Muscle layer of duodenum (tissue), 2 donors: ENCODE results near the gene MAFF.
A peak's percentile ranks its signal among the peaks of the same experiment; 100 is the strongest.
"Not testable (repeated sequence)": the region's sequence is repeated elsewhere in the genome, so short reads cannot be mapped to it uniquely, and the experiment has no call there.

ENCODE experiments used
- H3K27ac ChIP-seq: one replicate; pipeline ENCODE4 v1.7.0; 2013; ENCODE audit warnings: mild to moderate bottlenecking, low read length
- H3K27me3 ChIP-seq: one replicate; pipeline ENCODE4 v1.7.0; 2013; ENCODE audit warnings: low read depth, mild to moderate bottlenecking, control low read depth, low read length
- H3K36me3 ChIP-seq, 2 donors: one replicate each; pipeline ENCODE4 v1.7.0; 2013; ENCODE audit warnings: low read length in 2 of 2, control low read depth in 1 of 2, mild to moderate bottlenecking in 1 of 2; ENCODE audit not compliant: insufficient read depth in 2 of 2, control insufficient read depth in 1 of 2
- H3K4me1 ChIP-seq, 2 donors: one replicate each; pipeline ENCODE4 v1.7.0; 2013; ENCODE audit warnings: low read length in 2 of 2, mild to moderate bottlenecking in 2 of 2, control low read depth in 1 of 2, moderate library complexity in 1 of 2; ENCODE audit not compliant: insufficient read depth in 2 of 2, control insufficient read depth in 1 of 2
- H3K4me3 ChIP-seq, 2 donors: one replicate each; pipeline ENCODE4 v1.7.0; 2013; ENCODE audit warnings: low read length in 2 of 2, low read depth in 1 of 2, mild to moderate bottlenecking in 1 of 2
- H3K9me3 ChIP-seq, 2 donors: one replicate each; pipeline ENCODE4 v1.7.0; 2013; ENCODE audit warnings: low read length in 2 of 2, control low read depth in 1 of 2, mild to moderate bottlenecking in 1 of 2; ENCODE audit not compliant: control insufficient read depth in 1 of 2
- donor health status: healthy.

Gene MAFF

DNA sequence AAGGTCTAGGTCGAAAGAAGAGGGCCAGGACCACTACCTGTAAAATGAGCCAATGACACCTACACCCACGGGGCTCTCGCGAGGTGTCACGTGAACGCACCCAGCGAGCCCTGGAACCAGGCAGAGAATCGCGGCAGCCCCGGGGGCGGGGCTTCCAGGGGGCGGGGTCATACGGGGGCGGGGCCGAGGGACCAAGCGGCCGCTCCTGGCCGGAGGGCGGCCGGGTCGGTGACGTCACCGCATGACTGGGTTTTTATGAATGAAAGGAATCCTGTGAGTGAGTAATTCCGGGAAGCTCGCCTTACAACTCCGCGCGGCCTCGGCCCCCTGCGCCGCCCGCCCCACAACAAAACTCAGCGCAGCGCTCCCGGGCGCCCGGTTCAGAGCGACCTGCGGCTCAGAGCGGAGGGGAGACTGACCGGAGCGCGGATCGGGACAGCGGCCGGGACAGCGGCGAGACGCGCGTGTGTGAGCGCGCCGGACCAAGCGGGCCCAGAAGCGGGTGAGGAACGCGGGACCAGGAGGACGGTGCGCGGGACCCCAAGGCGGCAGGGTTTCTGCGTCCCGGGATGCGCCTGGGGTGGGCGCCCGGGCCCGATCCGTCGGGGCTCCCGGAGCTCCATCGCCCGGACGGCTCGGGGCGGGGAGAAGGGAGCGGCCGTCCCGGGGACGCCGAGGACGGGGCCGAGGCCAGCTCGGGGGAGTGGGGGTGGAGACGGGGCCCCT is at the start of gene MAFF:
TSS of gene MAFF (plus strand) at position 284 of the 726 bp plus-strand sequence. CDS start 11,860 bp downstream, outside the sequence.
- peaks cover 0 to 3% of the 10 kb centered on the region in 2 donors for H3K36me3 ChIP-seq
- peaks cover 13 to 20% of the 10 kb centered on the region in 2 donors for H3K4me1 ChIP-seq
- no peaks in the 10 kb centered on the region for H3K9me3 ChIP-seq
- peak within 1 kb of the TSS; percentile 75 to 84 for H3K4me3 ChIP-seq
- no peaks in the 10 kb centered on the region for H3K27me3 ChIP-seq
- peak within 1 kb of the TSS; percentile 78 for H3K27ac ChIP-seq

GRCh38 chr22:38153821-38154562 is 47.8 kb upstream of the MAFF start:
- no peaks in the 10 kb centered on the region for H3K9me3 ChIP-seq
- H3K4me3 ChIP-seq = no peak overlapping the region
- no peaks in the 10 kb centered on the region for H3K4me1 ChIP-seq
- H3K36me3 ChIP-seq = no peaks in the 10 kb centered on the region
- no peak overlapping the region for H3K27ac ChIP-seq
- H3K27me3 ChIP-seq = no peaks in the 10 kb centered on the region

DNA sequence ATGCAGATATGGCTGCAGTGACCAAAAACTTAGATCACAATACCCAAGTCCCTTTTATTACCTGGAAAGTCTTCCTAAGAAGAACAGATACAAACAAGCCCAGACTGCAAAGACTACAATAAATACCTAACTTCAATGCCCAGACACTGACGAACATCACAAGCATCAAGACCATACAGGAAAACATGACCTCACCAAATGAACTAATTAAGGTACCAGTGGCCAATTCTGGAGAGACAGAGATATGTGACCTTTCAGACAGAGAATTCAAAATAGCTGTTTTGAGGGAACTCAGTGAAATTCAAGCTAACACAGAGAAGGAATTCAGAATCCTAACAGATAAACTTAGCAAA is 47.3 kb upstream of the MAFF start:
- H3K4me3 ChIP-seq, H3K9me3 ChIP-seq, H3K36me3 ChIP-seq, H3K27ac ChIP-seq, H3K4me1 ChIP-seq, H3K27me3 ChIP-seq: not testable (repeated sequence)

GRCh38 chr22:38155703-38156102 is 46.1 kb upstream of the MAFF start:
- Histone ChIP-seq H3K4me3 (no peak overlapping the region), H3K4me1 (no peaks in the 10 kb centered on the region), H3K9me3 (no peaks in the 10 kb centered on the region), H3K36me3 (no peaks in the 10 kb centered on the region), H3K27me3 (no peaks in the 10 kb centered on the region), H3K27ac (no peak overlapping the region)

- no peaks in the 10 kb centered on the region for H3K27me3 ChIP-seq
- H3K27ac ChIP-seq = no peak overlapping the region
- H3K4me3 ChIP-seq = no peak overlapping the region
- H3K36me3 ChIP-seq = peaks cover 3 to 4% of the 10 kb centered on the region in 2 donors
- H3K9me3 ChIP-seq = no peaks in the 10 kb centered on the region
- peaks cover 0 to 10% of the 10 kb centered on the region in 2 donors for H3K4me1 ChIP-seq
These were observed 38.6 kb upstream of the MAFF start for GRCh38 chr22:38162881-38163843.

GRCh38 chr22:38163844-38164550 is 37.8 kb upstream of the MAFF start:
- H3K9me3 ChIP-seq = no peaks in the 10 kb centered on the region
- H3K4me3 ChIP-seq = no peak overlapping the region
- H3K4me1 ChIP-seq = peaks cover 0 to 13% of the 10 kb centered on the region in 2 donors
- no peaks in the 10 kb centered on the region for H3K27me3 ChIP-seq
- H3K27ac ChIP-seq = peak overlapping the region; percentile 19
- peaks cover 3 to 4% of the 10 kb centered on the region in 2 donors for H3K36me3 ChIP-seq

DNA sequence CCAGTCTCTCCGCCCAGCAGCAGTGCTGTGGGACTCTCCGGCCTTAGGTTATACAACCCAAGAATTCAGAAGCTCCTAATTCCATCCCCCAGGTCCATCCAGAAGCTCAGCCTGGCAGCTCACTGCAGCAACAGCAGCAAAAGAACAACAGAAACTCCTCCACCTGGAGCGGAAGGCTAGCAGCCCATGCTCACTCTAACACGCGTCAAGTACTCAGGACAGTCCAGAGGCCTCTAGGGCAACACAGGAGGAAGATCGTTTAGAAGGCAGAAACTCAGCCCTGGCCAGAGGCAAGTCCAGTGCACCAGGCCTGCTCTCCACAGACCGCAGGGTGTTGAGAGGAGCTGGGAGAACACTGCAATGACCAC is 37.3 kb upstream of the MAFF start:
- Histone ChIP-seq H3K4me3 (no peak overlapping the region), H3K36me3 (peaks cover 3 to 4% of the 10 kb centered on the region in 2 donors), H3K4me1 (peaks cover 0 to 13% of the 10 kb centered on the region in 2 donors), H3K27me3 (no peaks in the 10 kb centered on the region), H3K27ac (peak overlapping the region; percentile 19), H3K9me3 (no peaks in the 10 kb centered on the region)

GRCh38 chr22:38165922-38166593 is 35.7 kb upstream of the MAFF start:
- H3K27ac ChIP-seq = no peak overlapping the region
- H3K27me3 ChIP-seq = no peaks in the 10 kb centered on the region
- H3K4me3 ChIP-seq = no peak overlapping the region
- peaks cover 3 to 4% of the 10 kb centered on the region in 2 donors for H3K36me3 ChIP-seq
- H3K9me3 ChIP-seq = no peaks in the 10 kb centered on the region
- peaks cover 0 to 13% of the 10 kb centered on the region in 2 donors for H3K4me1 ChIP-seq

- Histone ChIP-seq H3K36me3 (peaks cover 3 to 4% of the 10 kb centered on the region in 2 donors), H3K4me3 (no peak overlapping the region), H3K27me3 (no peaks in the 10 kb centered on the region), H3K4me1 (peaks cover 0 to 13% of the 10 kb centered on the region in 2 donors), H3K27ac (no peak overlapping the region), H3K9me3 (no peaks in the 10 kb centered on the region)
These were observed 33.8 kb upstream of the MAFF start for GRCh38 chr22:38167988-38168407.

- H3K4me1 ChIP-seq = peaks cover 0 to 13% of the 10 kb centered on the region in 2 donors
- peaks cover 3 to 4% of the 10 kb centered on the region in 2 donors for H3K36me3 ChIP-seq
- H3K27ac ChIP-seq = no peak overlapping the region
- no peaks in the 10 kb centered on the region for H3K27me3 ChIP-seq
- no peak overlapping the region for H3K4me3 ChIP-seq
- H3K9me3 ChIP-seq = no peaks in the 10 kb centered on the region
These were observed 32.7 kb upstream of the MAFF start for GRCh38 chr22:38169116-38169515.
